ENCODE measurements around the gene PTGDR.

Gene PTGDR

GRCh38 chr14:52267501-52268278 lies at the start of gene PTGDR:
Gene PTGDR, plus strand, starts transcription at chr14:52267698. Its CDS starts 117 bp downstream, at chr14:52267815.
- DNase-seq (ENCODE audit: low read depth) = no peak

GRCh38 chr14:52219488-52220084 lies 47.9 kb upstream of the PTGDR start:
- DNase-seq (ENCODE audit: low read depth) = no peak

- DNase-seq (ENCODE audit: low read depth) = no peak
These were observed 46.3 kb upstream of the PTGDR start for GRCh38 chr14:52220924-52221811.

- no peak for DNase-seq (ENCODE audit: low read depth)
These were observed 44.6 kb upstream of the PTGDR start for GRCh38 chr14:52222901-52223300.

- DNase-seq (ENCODE audit: low read depth) = no peak
These were observed 39.8 kb upstream of the PTGDR start for GRCh38 chr14:52227619-52228222.

GRCh38 chr14:52233693-52234092 lies 33.8 kb upstream of the PTGDR start:
- DNase-seq (ENCODE audit: low read depth) = no peak

- DNase-seq (ENCODE audit: low read depth) = no peak
These were observed 32.1 kb upstream of the PTGDR start for GRCh38 chr14:52235434-52235833.

- DNase-seq (ENCODE audit: low read depth) = no peak
These were observed 31.5 kb upstream of the PTGDR start for GRCh38 chr14:52235866-52236510.

GRCh38 chr14:52238682-52239081 lies 28.8 kb upstream of the PTGDR start:
- no peak for DNase-seq (ENCODE audit: low read depth)

- no peak for DNase-seq (ENCODE audit: low read depth)
These were observed 26.9 kb upstream of the PTGDR start for GRCh38 chr14:52240623-52241022.

- no peak for DNase-seq (ENCODE audit: low read depth)
These were observed 26.3 kb upstream of the PTGDR start for GRCh38 chr14:52241087-52241793.

GRCh38 chr14:52244328-52244727 lies 23.2 kb upstream of the PTGDR start:
- DNase-seq (ENCODE audit: low read depth) = no peak

- no peak for DNase-seq (ENCODE audit: low read depth)
These were observed 22.5 kb upstream of the PTGDR start for GRCh38 chr14:52244997-52245396.

- DNase-seq (ENCODE audit: low read depth) = no peak
These were observed 19.4 kb upstream of the PTGDR start for GRCh38 chr14:52248057-52248456.

GRCh38 chr14:52251724-52252123 lies 15.8 kb upstream of the PTGDR start:
- no peak for DNase-seq (ENCODE audit: low read depth)

- DNase-seq (ENCODE audit: low read depth) = no peak
These were observed 14.0 kb upstream of the PTGDR start for GRCh38 chr14:52253503-52253902.

- no peak for DNase-seq (ENCODE audit: low read depth)
These were observed 13.4 kb upstream of the PTGDR start for GRCh38 chr14:52254086-52254485.

GRCh38 chr14:52258783-52259182 lies 8.7 kb upstream of the PTGDR start:
- DNase-seq (ENCODE audit: low read depth) = no peak

- no peak for DNase-seq (ENCODE audit: low read depth)
These were observed 8.1 kb upstream of the PTGDR start for GRCh38 chr14:52259434-52259833.

- no peak for DNase-seq (ENCODE audit: low read depth)
These were observed 4.9 kb upstream of the PTGDR start for GRCh38 chr14:52262600-52262999.

- no peak for DNase-seq (ENCODE audit: low read depth)
These were observed 4.3 kb upstream of the PTGDR start for GRCh38 chr14:52263190-52263589.

All from HS-27A (cell line).